A673 (cell line): ENCODE results near the gene UBFD1. TPM values are rescaled to one million over a fixed set of nuclear protein-coding genes. Genes with fewer than 3 reads are reported as not detected.
"Not testable (repeated sequence)": the region's sequence is repeated elsewhere in the genome, so short reads cannot be mapped to it uniquely, and the experiment has no call there.

Experiments used
- BruUV-seq: library from RNA; stranded (reverse); fragments of 400-500 nt; replicated peaks from 2 replicates; lab custom pipeline; 2021; lab: Mats Ljungman, UMichigan
- CTCF ChIA-PET: fragments of 300-600 bp; sonication (Branson Sonifier 250); formaldehyde crosslinking; loops from one replicate; lab custom pipeline; 2022; ENCODE audit warnings: antibody characterized with exemption; lab: Charles Lee
- POLR2A ChIA-PET: fragments of 300-600 bp; sonication (Branson Sonifier 250); formaldehyde crosslinking; loops from one replicate; lab custom pipeline; 2022; ENCODE audit warnings: antibody characterized with exemption; ENCODE audit not compliant: low non-redundant PET; lab: Charles Lee
- DNase-seq: peaks from one replicate; pipeline ENCODE4 v3.0.0-alpha.2; 2015; ENCODE audit warnings: low spot score
- H3K27ac ChIP-seq: fragments of 200-600 bp; sonication (generic); 2 replicates; pipeline ENCODE4 v1.5.1; 2016; ENCODE audit warnings: mixed run types, low read depth, mild to moderate bottlenecking, mixed read lengths, antibody characterized with exemption, low read length; ENCODE audit not compliant: poor library complexity, severe bottlenecking
- H3K27me3 ChIP-seq: fragments of 200-600 bp; sonication (generic); replicated peaks from 2 replicates; pipeline ENCODE4 v1.6.1; 2017; ENCODE audit warnings: mixed run types, low read depth, mild to moderate bottlenecking, mixed read lengths, antibody characterized with exemption, low read length; ENCODE audit not compliant: insufficient read depth, poor library complexity
- H3K36me3 ChIP-seq: fragments of 200-600 bp; sonication (generic); 2 replicates; pipeline ENCODE4 v1.6.1; 2016; ENCODE audit warnings: mixed run types, mild to moderate bottlenecking, mixed read lengths, antibody characterized with exemption, low read length; ENCODE audit not compliant: insufficient read depth, poor library complexity, severe bottlenecking
- H3K4me1 ChIP-seq: fragments of 200-600 bp; sonication (generic); 2 replicates; pipeline ENCODE4 v1.6.1; 2017; ENCODE audit warnings: mixed run types, mild to moderate bottlenecking, mixed read lengths, antibody characterized with exemption, low read length; ENCODE audit not compliant: insufficient read depth, poor library complexity, severe bottlenecking
- H3K4me3 ChIP-seq: fragments of 200-600 bp; sonication (generic); 2 replicates; pipeline ENCODE4 v1.5.1; 2016; ENCODE audit warnings: low read depth, mixed run types, mild to moderate bottlenecking, mixed read lengths, low read length; ENCODE audit not compliant: poor library complexity, severe bottlenecking
- H3K9me3 ChIP-seq: fragments of 200-600 bp; sonication (generic); 2 replicates; pipeline ENCODE4 v1.6.1; 2016; ENCODE audit warnings: mixed run types, low read depth, mild to moderate bottlenecking, mixed read lengths, antibody characterized with exemption, low read length; ENCODE audit not compliant: poor library complexity, severe bottlenecking
- CTCF ChIP-seq: fragments of 300-800, 200-600 bp; sonication (generic); conservative IDR thresholded peaks from 2 replicates; pipeline ENCODE4 v1.5.1; 2017; ENCODE audit warnings: low read depth, mild to moderate bottlenecking, antibody characterized with exemption, low read length, moderate library complexity, mixed read lengths
- EZH2 ChIP-seq: fragments of 200-600 bp; sonication (generic); IDR thresholded peaks from 2 replicates; pipeline ENCODE4 v1.6.1; 2017; ENCODE audit warnings: borderline replicate concordance, low read depth, mild to moderate bottlenecking, mixed read lengths, antibody characterized with exemption, low read length; ENCODE audit not compliant: poor library complexity, severe bottlenecking
- intact Hi-C: fragments of 100-400 bp; cut with micrococcal nuclease; formaldehyde crosslinking; loops from one replicate; pipeline ENCODE4 v1.10.0; 2022; ENCODE audit not compliant: unreplicated experiment
- total RNA-seq: library from RNA; stranded (reverse); gene quantifications from 2 replicates; pipeline ENCODE4 v1.2.3, GENCODE V29; 2021

Gene UBFD1
- total RNA-seq, 1 experiment from 2014 or later, result 121 TPM

GRCh38 chr16:23579371-23579770, 21.8 kb downstream of the UBFD1 start:
- no peak overlapping the region for H3K27ac ChIP-seq
- no TSS peak for BruUV-seq
- no peak for TF ChIP-seq CTCF
- no peak for TF ChIP-seq EZH2
- POLR2A ChIA-PET, result no interaction called here
- no peak for DNase-seq
- no peak overlapping the region for H3K4me3 ChIP-seq
- H3K4me1 ChIP-seq, result no peaks in the 10 kb centered on the region
- peaks cover 34% of the 10 kb centered on the region for H3K36me3 ChIP-seq
- no peaks in the 10 kb centered on the region for H3K9me3 ChIP-seq
- CTCF ChIA-PET, result no interaction called here
- intact Hi-C loops, result no loop called here
- no peaks in the 10 kb centered on the region for H3K27me3 ChIP-seq

- peaks cover 43% of the 10 kb centered on the region for H3K36me3 ChIP-seq
- H3K9me3 ChIP-seq, result no peaks in the 10 kb centered on the region
- no TSS peak for BruUV-seq
- H3K4me1 ChIP-seq, result no peaks in the 10 kb centered on the region
- TF ChIP-seq EZH2, result no peak
- TF ChIP-seq CTCF, result no peak
- ChIA-PET POLR2A (interaction anchor here (0.6 kb wide), 1 partner anchor 1188 kb away, joined by 6 read pairs; no protein-coding TSS in a partner anchor), CTCF (no interaction called here)
- H3K27me3 ChIP-seq, result no peaks in the 10 kb centered on the region
- H3K4me3 ChIP-seq, result no peak overlapping the region
- DNase-seq, result no peak
- intact Hi-C loops, result no loop called here
- no peak overlapping the region for H3K27ac ChIP-seq
These were observed 22.9 kb downstream of the UBFD1 start for GRCh38 chr16:23580391-23580790.

GRCh38 chr16:23581764-23582163, 24.2 kb downstream of the UBFD1 start:
- BruUV-seq, result no TSS peak
- POLR2A ChIA-PET, result no interaction called here

GRCh38 chr16:23583271-23583670, 25.7 kb downstream of the UBFD1 start:
- CTCF ChIA-PET, H3K9me3 ChIP-seq, H3K27ac ChIP-seq, DNase-seq, POLR2A ChIA-PET, H3K27me3 ChIP-seq, H3K4me3 ChIP-seq, H3K4me1 ChIP-seq, intact Hi-C loops, BruUV-seq: not testable (repeated sequence)
- peaks cover 65% of the 10 kb centered on the region for H3K36me3 ChIP-seq

More at GRCh38 chr16:23581764-23582163, 24.2 kb downstream of the UBFD1 start:
- Histone ChIP-seq H3K4me1 (no peaks in the 10 kb centered on the region), H3K36me3 (peaks cover 51% of the 10 kb centered on the region), H3K27ac (no peak overlapping the region), H3K27me3 (no peaks in the 10 kb centered on the region), H3K9me3 (no peaks in the 10 kb centered on the region), H3K4me3 (no peak overlapping the region)
- no peak for DNase-seq
- intact Hi-C loops, result no loop called here
- TF ChIP-seq CTCF (no peak), EZH2 (no peak)
- CTCF ChIA-PET, result interaction anchor here (0.6 kb wide), 1 partner anchor 92 kb away, joined by 5 read pairs; no protein-coding TSS in a partner anchor
